ENCODE results near the gene ZNF880. TPM values are rescaled to one million over a fixed set of nuclear protein-coding genes. Genes with fewer than 3 reads are reported as not detected.

The ZNF880 gene
- total RNA-seq (10 to 100 TPM; 15.3 to 31.1 (median 28.5) TPM), total RNA-seq (7.4 to 36.6 (median 16.6) reads per million in 29 experiments)
- total RNA-seq (2013), result 27.0 TPM

DNA sequence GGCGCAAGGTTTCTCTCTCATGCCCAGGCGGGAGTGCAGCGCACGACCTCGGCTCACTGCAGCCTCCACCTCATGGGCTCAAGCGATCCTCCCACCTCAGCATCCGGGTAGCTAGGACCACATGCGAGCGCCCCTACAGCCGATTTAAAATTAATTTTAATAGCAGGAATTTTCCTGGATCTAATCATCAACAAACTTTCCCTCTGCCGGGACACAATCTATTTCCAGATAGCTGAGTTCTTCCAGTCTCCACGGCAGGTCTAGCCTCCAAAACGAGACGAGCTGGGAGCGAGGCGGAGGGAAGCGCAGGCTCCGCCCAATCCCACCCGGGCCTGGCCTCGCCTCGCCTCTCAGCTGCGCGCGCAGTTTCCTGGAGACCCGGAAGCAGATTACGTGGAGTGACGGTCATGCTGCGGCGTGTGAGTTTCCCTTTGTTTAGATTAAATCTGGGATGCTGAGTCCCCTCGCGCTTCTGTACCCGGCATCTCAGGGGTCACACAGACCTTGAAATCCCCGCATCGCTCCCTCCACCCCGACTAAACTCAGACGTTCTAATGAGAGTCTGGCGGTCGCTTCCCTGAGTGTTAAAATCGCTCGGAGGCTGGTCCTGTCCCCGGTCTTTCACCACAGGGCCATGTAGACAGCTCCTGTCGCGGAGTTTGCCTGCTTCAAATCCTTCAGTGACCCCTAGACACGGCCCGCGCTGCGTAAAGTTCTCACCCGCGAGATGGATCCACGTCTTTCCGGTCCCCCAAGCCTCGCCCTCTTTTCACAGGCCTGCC is at the start of gene ZNF880:
Gene ZNF880 (plus strand): TSS at position 365 of the 782 bp plus-strand sequence. CDS start 43 bp downstream, at position 408.
- H3K4me3 Mint-ChIP-seq, result peak within 1 kb of the TSS; percentile 91 to 93 (median 93)
- DNase-seq, result peak; percentile 75 to 94 (median 89)

DNA sequence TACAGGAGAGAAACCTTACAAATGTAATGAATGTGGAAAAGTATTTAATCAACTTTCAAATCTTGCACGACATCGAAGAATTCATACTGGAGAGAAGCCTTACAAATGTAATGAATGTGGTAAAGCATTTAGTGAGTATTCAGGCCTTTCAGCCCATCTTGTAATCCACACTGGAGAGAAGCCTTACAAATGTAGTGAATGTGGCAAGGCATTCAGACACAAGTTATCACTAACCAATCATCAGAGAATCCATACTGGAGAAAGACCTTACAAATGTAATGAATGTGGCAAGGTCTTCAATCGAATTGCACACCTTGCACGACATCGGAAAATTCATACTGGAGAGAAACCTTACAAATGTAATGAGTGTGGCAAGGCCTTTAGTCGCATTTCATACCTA is 47.3 kb upstream of the ZNF880 start:
- ChIA-PET CTCF (no interaction called here), POLR2A (no interaction called here)
- Mint-ChIP-seq H3K27me3 (no peaks in the 10 kb centered on the region), H3K36me3 (peaks cover 74% of the 10 kb centered on the region), H3K9me3 (peaks cover 16 to 71% (median 64%) of the 10 kb centered on the region in 3 donors), H3K4me1 (peaks cover 0 to 2% (median 0%) of the 10 kb centered on the region in 3 donors), H3K27ac (no peak overlapping the region), H3K4me3 (no peak overlapping the region)
- Histone ChIP-seq H3K4me3 (ENCODE audit: control insufficient read depth in 1 of 2, extremely low read depth in 1 of 2, low read length in 1 of 2) (no peak overlapping the region), H3K36me3 (ENCODE audit: control insufficient read depth in 2 of 2, extremely low read depth in 1 of 2, insufficient read depth in 1 of 2, low read length in 1 of 2) (peaks cover 31 to 51% of the 10 kb centered on the region in 2 donors), H3K27ac (ENCODE audit: low read length) (no peak overlapping the region), H3K9me3 (peaks cover 42% of the 10 kb centered on the region), H3K27me3 (replicated peaks in 1 of 2; ENCODE audit: control insufficient read depth in 2 of 2, extremely low read depth in 1 of 2, insufficient read depth in 2 of 2, low read length in 1 of 2) (no peaks in the 10 kb centered on the region), H3K4me1 (ENCODE audit: control insufficient read depth in 1 of 2, extremely low read depth in 1 of 2, insufficient read depth in 2 of 2, low read length in 2 of 2) (no peaks in the 10 kb centered on the region)
- no peak for ATAC-seq (replicated peaks in 1 of 4)
- DNase-seq, result no peak
- no CpG with 5 or more reads among the region's 6 CpGs for WGBS (ENCODE audit: insufficient coverage)

More for the DNA sequence above, at the start of gene ZNF880:
- H3K27ac Mint-ChIP-seq, result peak within 1 kb of the TSS; percentile 94 to 95
- POLR2A ChIA-PET, result interaction anchor here in 1 of 2 donors (0.7 kb wide), 1 partner anchor 567 kb away, joined by 13 read pairs; no protein-coding TSS in a partner anchor
- H3K36me3 ChIP-seq (ENCODE audit: control insufficient read depth in 2 of 2, extremely low read depth in 1 of 2, insufficient read depth in 1 of 2, low read length in 1 of 2), result peaks cover 15% of the 10 kb centered on the region in 2 donors
- ATAC-seq (replicated peaks in 1 of 4), result peak; percentile 97 to 100 (median 98)
- H3K27me3 Mint-ChIP-seq, result no peaks in the 10 kb centered on the region
- peaks cover 13 to 17% (median 14%) of the 10 kb centered on the region in 3 donors for H3K4me1 Mint-ChIP-seq
- no peaks in the 10 kb centered on the region for H3K27me3 ChIP-seq (replicated peaks in 1 of 2; ENCODE audit: control insufficient read depth in 2 of 2, extremely low read depth in 1 of 2, insufficient read depth in 2 of 2, low read length in 1 of 2)
- peak within 1 kb of the TSS; percentile 100 for H3K27ac ChIP-seq (ENCODE audit: low read length)
- peak within 1 kb of the TSS; percentile 83 to 96 for H3K4me3 ChIP-seq (ENCODE audit: control insufficient read depth in 1 of 2, extremely low read depth in 1 of 2, low read length in 1 of 2)
- H3K9me3 Mint-ChIP-seq, result peaks cover 11 to 46% (median 43%) of the 10 kb centered on the region in 3 donors
- WGBS (ENCODE audit: insufficient coverage), result 8% methylated on average over 37 of the region's 52 CpGs
- H3K9me3 ChIP-seq, result peaks cover 3% of the 10 kb centered on the region
- peaks cover 58% of the 10 kb centered on the region for H3K36me3 Mint-ChIP-seq
- peaks cover 2 to 17% of the 10 kb centered on the region in 2 experiments for H3K4me1 ChIP-seq (ENCODE audit: control insufficient read depth in 1 of 2, extremely low read depth in 1 of 2, insufficient read depth in 2 of 2, low read length in 2 of 2)
- CTCF ChIA-PET, result interaction anchor here in 1 of 2 donors (0.7 kb wide), 2 partner anchors 44 to 1608 kb away, joined by 3 read pairs; no protein-coding TSS in a partner anchor

DNA sequence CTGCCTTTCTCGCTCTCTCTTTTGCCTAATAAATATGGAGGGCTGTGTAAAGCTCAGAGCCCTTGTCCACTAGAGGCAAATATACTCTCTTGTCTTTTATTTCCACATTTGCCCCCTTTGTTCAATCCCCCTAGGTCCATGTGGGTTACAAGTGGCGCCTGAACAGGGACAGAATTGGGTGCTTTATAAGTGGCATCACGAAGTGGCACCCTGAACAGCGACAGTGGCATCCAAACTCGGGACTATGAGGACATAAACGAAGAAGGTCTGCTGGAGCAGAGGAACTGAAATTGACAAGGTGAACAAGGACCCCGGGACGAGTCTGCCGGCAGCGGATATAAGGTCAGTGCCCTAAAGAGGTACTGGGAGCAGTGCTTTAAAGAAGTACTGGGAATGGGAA is 38.0 kb upstream of the ZNF880 start:
- Histone ChIP-seq H3K36me3 (ENCODE audit: control insufficient read depth in 2 of 2, extremely low read depth in 1 of 2, insufficient read depth in 1 of 2, low read length in 1 of 2) (no peaks in the 10 kb centered on the region), H3K9me3 (peaks cover 8% of the 10 kb centered on the region), H3K4me1 (ENCODE audit: control insufficient read depth in 1 of 2, extremely low read depth in 1 of 2, insufficient read depth in 2 of 2, low read length in 2 of 2) (peaks cover 0 to 11% of the 10 kb centered on the region in 2 experiments), H3K27me3 (replicated peaks in 1 of 2; ENCODE audit: control insufficient read depth in 2 of 2, extremely low read depth in 1 of 2, insufficient read depth in 2 of 2, low read length in 1 of 2) (peaks cover 0 to 8% of the 10 kb centered on the region in 2 experiments), H3K4me3 (ENCODE audit: control insufficient read depth in 1 of 2, extremely low read depth in 1 of 2, low read length in 1 of 2) (peak overlapping the region in 1 of 2 donors; percentile 8), H3K27ac (ENCODE audit: low read length) (no peak overlapping the region)
- H3K9me3 Mint-ChIP-seq, result peaks cover 0 to 48% (median 34%) of the 10 kb centered on the region in 3 donors
- H3K4me1 Mint-ChIP-seq, result peaks cover 7 to 9% (median 9%) of the 10 kb centered on the region in 3 donors
- ChIA-PET POLR2A (no interaction called here), CTCF (interaction anchor here in 1 of 2 donors (0.6 kb wide), 1 partner anchor 146 kb away, joined by 3 read pairs; no protein-coding TSS in a partner anchor)
- no peak overlapping the region for H3K4me3 Mint-ChIP-seq
- H3K27me3 Mint-ChIP-seq, result no peaks in the 10 kb centered on the region
- DNase-seq (peak in 1 of 35 experiments; percentile 10), ATAC-seq (replicated peaks in 1 of 4) (no peak)
- no peak overlapping the region for H3K27ac Mint-ChIP-seq
- WGBS (ENCODE audit: insufficient coverage), result 92% methylated on average over 8 of the region's 10 CpGs
- peaks cover 26% of the 10 kb centered on the region for H3K36me3 Mint-ChIP-seq

DNA sequence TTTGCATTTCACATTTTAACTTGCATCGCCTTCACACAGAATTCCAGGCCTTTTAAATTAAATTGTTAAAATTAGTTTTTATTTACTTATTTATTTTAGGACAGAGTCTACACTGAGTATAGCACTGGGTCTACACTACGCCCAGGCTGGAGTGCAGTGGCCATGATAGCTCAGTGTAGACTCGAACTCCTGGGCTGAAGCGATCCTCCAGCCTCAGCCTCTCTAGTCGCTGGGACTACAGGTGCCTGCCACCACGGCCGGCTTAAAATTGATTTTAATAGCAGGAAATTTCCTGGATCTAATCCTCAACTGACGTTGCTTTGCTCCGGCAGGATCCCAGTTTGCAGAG is 34.0 kb upstream of the ZNF880 start:
- peaks cover 5% of the 10 kb centered on the region for H3K9me3 ChIP-seq
- peak overlapping the region; percentile 81 for H3K27ac ChIP-seq (ENCODE audit: low read length)
- Mint-ChIP-seq H3K27ac (peak overlapping the region; percentile 92 to 95), H3K27me3 (no peaks in the 10 kb centered on the region), H3K4me1 (peaks cover 13 to 18% (median 17%) of the 10 kb centered on the region in 3 donors), H3K9me3 (peaks cover 5 to 42% (median 26%) of the 10 kb centered on the region in 3 donors), H3K4me3 (peak overlapping the region; percentile 91 to 96 (median 95)), H3K36me3 (peaks cover 44% of the 10 kb centered on the region)
- ChIA-PET CTCF (interaction anchor here in 1 of 2 donors (0.6 kb wide), 1 partner anchor 531 kb away, joined by 3 read pairs; no protein-coding TSS in a partner anchor), POLR2A (no interaction called here)
- H3K27me3 ChIP-seq (replicated peaks in 1 of 2; ENCODE audit: control insufficient read depth in 2 of 2, extremely low read depth in 1 of 2, insufficient read depth in 2 of 2, low read length in 1 of 2), result peaks cover 0 to 8% of the 10 kb centered on the region in 2 experiments
- no peaks in the 10 kb centered on the region for H3K36me3 ChIP-seq (ENCODE audit: control insufficient read depth in 2 of 2, extremely low read depth in 1 of 2, insufficient read depth in 1 of 2, low read length in 1 of 2)
- peaks cover 0 to 16% of the 10 kb centered on the region in 2 experiments for H3K4me1 ChIP-seq (ENCODE audit: control insufficient read depth in 1 of 2, extremely low read depth in 1 of 2, insufficient read depth in 2 of 2, low read length in 2 of 2)
- 61% methylated on average over 8 of the region's 9 CpGs for WGBS (ENCODE audit: insufficient coverage)
- ATAC-seq (replicated peaks in 1 of 4) (peak in 1 of 4 experiments; percentile 10), DNase-seq (peak in 2 of 35 experiments; percentile 0 to 2)
- peak overlapping the region; percentile 78 to 87 for H3K4me3 ChIP-seq (ENCODE audit: control insufficient read depth in 1 of 2, extremely low read depth in 1 of 2, low read length in 1 of 2)

DNA sequence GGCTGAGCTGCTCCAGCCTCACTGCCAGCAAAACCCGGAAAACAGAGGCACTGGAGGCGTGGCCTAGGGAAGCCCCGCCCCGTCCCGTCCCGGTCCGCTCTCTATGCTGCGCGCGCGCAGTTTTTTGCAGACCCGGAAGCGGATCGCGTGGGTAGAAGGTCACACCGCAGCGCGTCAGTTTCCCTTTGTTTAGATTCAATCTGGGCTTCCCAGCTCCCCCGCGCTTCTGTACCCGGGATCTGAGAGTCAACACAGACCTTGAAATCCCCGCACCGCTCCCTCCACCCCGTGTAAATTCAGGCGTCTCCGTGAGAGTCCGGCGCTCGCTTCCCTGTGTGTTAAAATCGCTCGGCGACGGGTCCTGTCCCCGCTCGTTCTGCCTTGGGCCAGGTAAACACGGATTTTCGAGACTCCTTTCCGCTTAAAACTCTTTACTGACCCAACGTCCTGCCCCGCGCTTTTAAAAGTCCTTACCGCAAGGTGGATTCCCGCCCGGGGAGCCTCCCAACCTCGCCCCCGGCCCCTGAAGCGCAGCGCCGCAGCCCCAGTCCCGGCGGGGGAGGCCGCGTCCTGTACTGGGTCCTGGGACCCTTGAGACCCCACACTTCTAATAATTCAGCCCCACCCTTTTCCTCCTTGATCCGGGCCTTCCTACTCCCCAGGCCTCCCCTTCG is 33.5 kb upstream of the ZNF880 start, which contains the start of gene ZNF610:
Gene ZNF610 (plus strand): TSS at position 127 of the 674 bp plus-strand sequence. CDS start 12,930 bp downstream, outside the sequence.
- Histone ChIP-seq H3K27ac (ENCODE audit: low read length) (peak within 1 kb of the TSS; percentile 81), H3K4me3 (ENCODE audit: control insufficient read depth in 1 of 2, extremely low read depth in 1 of 2, low read length in 1 of 2) (peak within 1 kb of the TSS; percentile 78 to 87), H3K4me1 (ENCODE audit: control insufficient read depth in 1 of 2, extremely low read depth in 1 of 2, insufficient read depth in 2 of 2, low read length in 2 of 2) (peaks cover 0 to 16% of the 10 kb centered on the region in 2 experiments), H3K27me3 (replicated peaks in 1 of 2; ENCODE audit: control insufficient read depth in 2 of 2, extremely low read depth in 1 of 2, insufficient read depth in 2 of 2, low read length in 1 of 2) (peaks cover 0 to 8% of the 10 kb centered on the region in 2 experiments), H3K36me3 (ENCODE audit: control insufficient read depth in 2 of 2, extremely low read depth in 1 of 2, insufficient read depth in 1 of 2, low read length in 1 of 2) (no peaks in the 10 kb centered on the region), H3K9me3 (peaks cover 5% of the 10 kb centered on the region)
- Mint-ChIP-seq H3K4me3 (peak within 1 kb of the TSS; percentile 91 to 96 (median 95)), H3K27ac (peak within 1 kb of the TSS; percentile 92 to 95), H3K9me3 (peaks cover 5 to 37% (median 23%) of the 10 kb centered on the region in 3 donors), H3K36me3 (peaks cover 44% of the 10 kb centered on the region), H3K4me1 (peaks cover 13 to 18% (median 17%) of the 10 kb centered on the region in 3 donors), H3K27me3 (no peaks in the 10 kb centered on the region)
- WGBS (ENCODE audit: insufficient coverage), result 3% methylated on average over 54 of the region's 55 CpGs
- DNase-seq (peak; percentile 68 to 89 (median 82)), ATAC-seq (replicated peaks in 1 of 4) (peak; percentile 95 to 98 (median 96))
- ChIA-PET POLR2A (no interaction called here), CTCF (interaction anchor here in 1 of 2 donors (0.6 kb wide), 1 partner anchor 530 kb away, joined by 3 read pairs; no protein-coding TSS in a partner anchor)

Measured in T-cell (primary cell).